22Rv1 (cell line): ENCODE results near the gene EIF3L.

ENCODE experiments used
- H3K27ac ChIP-seq: fragments of 450-650 bp; 2 replicates; pipeline ENCODE4 v1.5.1; 2017
- CTCF ChIP-seq: fragments of 450-650 bp; IDR thresholded peaks from 2 replicates; pipeline ENCODE4 v1.5.1; 2017; ENCODE audit warnings: mild to moderate bottlenecking
- ZFX ChIP-seq: fragments of 450-650 bp; IDR thresholded peaks from 2 replicates; pipeline ENCODE4 v1.6.1; 2017; ENCODE audit warnings: antibody characterized with exemption, borderline replicate concordance

Gene EIF3L

GRCh38 chr22:37844904-37845329 is 4.3 kb upstream of the EIF3L start:
- peak overlapping the region; percentile 97 for H3K27ac ChIP-seq
- no peak for TF ChIP-seq ZFX
- no peak for TF ChIP-seq CTCF

- TF ChIP-seq ZFX (no peak), CTCF (no peak)
- H3K27ac ChIP-seq: no peak overlapping the region
Measured at GRCh38 chr22:37846433-37846832, 2.8 kb upstream of the EIF3L start.

- TF ChIP-seq CTCF: no peak
- TF ChIP-seq ZFX: no peak
- peak overlapping the region; percentile 99 for H3K27ac ChIP-seq
Measured at GRCh38 chr22:37848587-37849088, 581 bp upstream of the EIF3L start.

- TF ChIP-seq ZFX (no peak), CTCF (no peak)
- H3K27ac ChIP-seq: no peak overlapping the region
Measured at GRCh38 chr22:37850801-37851200, 1.6 kb downstream of the EIF3L start.

- H3K27ac ChIP-seq: no peak overlapping the region
- TF ChIP-seq CTCF (no peak), ZFX (no peak)
Measured at GRCh38 chr22:37852418-37852817, 3.2 kb downstream of the EIF3L start.

GRCh38 chr22:37854946-37855345 is 5.7 kb downstream of the EIF3L start:
- H3K27ac ChIP-seq: peak overlapping the region; percentile 17; the same call in 1 of the 2 replicates
- TF ChIP-seq ZFX: no peak
- no peak for TF ChIP-seq CTCF

- H3K27ac ChIP-seq: peak overlapping the region; percentile 17; the same call in 1 of the 2 replicates
Measured at GRCh38 chr22:37855462-37855861, 6.2 kb downstream of the EIF3L start.

More at GRCh38 chr22:37855462-37855861, 6.2 kb downstream of the EIF3L start:
- TF ChIP-seq CTCF (no peak), ZFX (no peak)
